ENCODE results near the gene EFCAB8.

EFCAB8 gene

DNA sequence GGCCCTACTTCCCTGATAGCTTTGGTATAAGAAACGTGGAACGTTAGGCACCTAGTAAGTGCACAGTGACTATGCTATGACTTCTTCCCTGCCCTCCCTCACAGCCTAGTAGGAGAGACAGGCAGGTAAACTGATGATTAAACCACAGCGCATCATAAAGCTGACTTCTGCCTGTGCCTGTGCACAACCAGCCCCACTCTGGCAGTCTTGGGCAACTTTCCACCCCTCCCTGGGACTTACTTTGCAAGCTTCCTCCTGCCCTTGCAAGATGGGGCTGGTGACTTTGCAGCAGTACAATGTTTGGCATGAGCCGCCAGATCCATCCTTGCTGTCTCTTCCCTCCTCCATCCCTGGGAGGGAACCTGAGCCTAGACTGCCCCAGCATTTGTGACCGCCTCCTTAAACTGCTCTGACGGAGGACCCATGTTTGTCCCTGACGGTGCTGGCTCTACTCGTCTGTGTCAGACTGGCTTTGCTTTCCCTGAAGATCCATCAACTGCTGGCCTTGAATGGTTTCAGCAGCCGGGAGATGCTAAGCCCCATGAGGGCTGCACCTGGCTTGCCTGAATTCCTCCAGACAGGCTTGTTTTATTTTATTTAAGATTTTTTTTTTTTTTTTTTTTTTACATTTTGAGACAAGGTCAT lies 36.1 kb downstream of the EFCAB8 start:
- Histone ChIP-seq H3K4me2 (ENCODE audit: low read length) (no peak overlapping the region), H3K9ac (no peak overlapping the region), H3K36me3 (ENCODE audit: control insufficient read depth, insufficient read depth, low read length) (no peaks in the 10 kb centered on the region), H2AFZ (no peak overlapping the region), H3K4me3 (ENCODE audit: low read depth, low read length) (no peak overlapping the region), H3K9me3 (ENCODE audit: control insufficient read depth, low read length) (no peaks in the 10 kb centered on the region), H3K4me1 (peaks cover 3% of the 10 kb centered on the region), H3K27me3 (ENCODE audit: control insufficient read depth, insufficient read depth, low read length) (no peaks in the 10 kb centered on the region), H3K79me2 (no peaks in the 10 kb centered on the region), H3K27ac (no peak overlapping the region)
- TF ChIP-seq, protein P1, sequence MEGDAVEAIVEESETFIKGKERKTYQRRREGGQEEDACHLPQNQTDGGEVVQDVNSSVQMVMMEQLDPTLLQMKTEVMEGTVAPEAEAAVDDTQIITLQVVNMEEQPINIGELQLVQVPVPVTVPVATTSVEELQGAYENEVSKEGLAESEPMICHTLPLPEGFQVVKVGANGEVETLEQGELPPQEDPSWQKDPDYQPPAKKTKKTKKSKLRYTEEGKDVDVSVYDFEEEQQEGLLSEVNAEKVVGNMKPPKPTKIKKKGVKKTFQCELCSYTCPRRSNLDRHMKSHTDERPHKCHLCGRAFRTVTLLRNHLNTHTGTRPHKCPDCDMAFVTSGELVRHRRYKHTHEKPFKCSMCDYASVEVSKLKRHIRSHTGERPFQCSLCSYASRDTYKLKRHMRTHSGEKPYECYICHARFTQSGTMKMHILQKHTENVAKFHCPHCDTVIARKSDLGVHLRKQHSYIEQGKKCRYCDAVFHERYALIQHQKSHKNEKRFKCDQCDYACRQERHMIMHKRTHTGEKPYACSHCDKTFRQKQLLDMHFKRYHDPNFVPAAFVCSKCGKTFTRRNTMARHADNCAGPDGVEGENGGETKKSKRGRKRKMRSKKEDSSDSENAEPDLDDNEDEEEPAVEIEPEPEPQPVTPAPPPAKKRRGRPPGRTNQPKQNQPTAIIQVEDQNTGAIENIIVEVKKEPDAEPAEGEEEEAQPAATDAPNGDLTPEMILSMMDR (IDR thresholded peaks at IDR 0.05), result no peak

DNA sequence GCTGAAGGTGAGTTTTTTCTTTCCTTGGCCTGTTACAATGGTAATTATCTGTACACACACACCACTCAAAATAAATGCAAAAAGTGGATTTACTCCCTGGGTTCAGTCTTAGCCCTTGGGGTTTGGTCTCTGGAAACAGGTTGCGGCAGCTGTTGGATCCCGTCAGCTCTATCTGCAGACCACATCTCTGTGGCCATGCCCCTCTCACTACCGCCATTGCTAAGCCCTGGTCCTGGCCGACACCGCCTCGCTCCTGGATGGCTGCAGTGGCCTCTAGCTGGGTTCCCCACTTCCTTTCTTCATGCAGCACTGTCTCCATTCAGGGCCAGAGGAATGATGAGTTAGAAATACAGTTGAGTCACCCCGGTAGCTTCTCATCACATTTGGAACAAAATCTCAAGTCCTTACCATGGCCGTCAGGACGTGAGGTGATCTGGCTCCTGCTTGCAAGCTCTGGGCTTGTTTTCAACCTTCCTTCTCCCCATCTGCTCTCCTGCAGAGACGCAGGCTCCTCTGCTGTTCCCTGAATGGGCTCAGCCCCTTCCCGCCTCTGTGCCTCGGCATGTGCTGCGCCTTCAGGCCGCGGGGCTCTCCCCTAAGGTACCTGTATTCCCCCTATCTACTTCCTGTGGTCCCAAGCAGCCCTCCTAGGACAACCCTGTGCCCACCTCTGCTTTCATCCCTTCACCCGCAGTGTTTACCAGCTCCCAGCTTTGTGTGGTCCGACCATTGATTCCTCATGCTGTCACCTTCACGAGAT lies 38.0 kb downstream of the EFCAB8 start:
- Histone ChIP-seq H3K9me3 (ENCODE audit: control insufficient read depth, low read length) (no peaks in the 10 kb centered on the region), H3K9ac (no peak overlapping the region), H3K4me1 (peaks cover 3% of the 10 kb centered on the region), H3K4me2 (ENCODE audit: low read length) (no peak overlapping the region), H3K36me3 (ENCODE audit: control insufficient read depth, insufficient read depth, low read length) (no peaks in the 10 kb centered on the region), H3K79me2 (no peaks in the 10 kb centered on the region), H3K27ac (no peak overlapping the region), H3K27me3 (ENCODE audit: control insufficient read depth, insufficient read depth, low read length) (no peaks in the 10 kb centered on the region), H2AFZ (no peak overlapping the region), H3K4me3 (ENCODE audit: low read depth, low read length) (no peak overlapping the region)
- TF ChIP-seq, protein P1 (IDR thresholded peaks at IDR 0.05), result no peak

DNA sequence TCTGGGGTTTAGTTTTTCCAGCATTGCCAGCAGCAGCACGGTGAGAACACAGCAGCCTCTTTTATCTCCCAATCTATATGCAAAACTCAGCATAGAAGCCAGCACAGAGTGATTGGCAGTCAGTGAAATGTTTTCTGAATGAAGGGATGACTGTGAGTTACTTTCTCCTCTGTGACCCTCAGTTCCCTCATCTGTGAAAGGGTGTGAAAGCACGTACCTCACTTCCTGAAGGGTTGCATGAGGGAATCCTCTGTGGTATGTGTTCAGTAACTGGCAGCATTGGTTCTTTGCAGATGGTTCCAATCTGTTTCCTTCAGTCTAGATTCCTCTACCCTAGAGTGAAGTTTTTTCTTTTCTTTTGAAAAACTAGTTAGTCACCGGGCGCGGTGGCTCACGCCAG lies 40.0 kb downstream of the EFCAB8 start:
- no peak overlapping the region for H3K27ac ChIP-seq

DNA sequence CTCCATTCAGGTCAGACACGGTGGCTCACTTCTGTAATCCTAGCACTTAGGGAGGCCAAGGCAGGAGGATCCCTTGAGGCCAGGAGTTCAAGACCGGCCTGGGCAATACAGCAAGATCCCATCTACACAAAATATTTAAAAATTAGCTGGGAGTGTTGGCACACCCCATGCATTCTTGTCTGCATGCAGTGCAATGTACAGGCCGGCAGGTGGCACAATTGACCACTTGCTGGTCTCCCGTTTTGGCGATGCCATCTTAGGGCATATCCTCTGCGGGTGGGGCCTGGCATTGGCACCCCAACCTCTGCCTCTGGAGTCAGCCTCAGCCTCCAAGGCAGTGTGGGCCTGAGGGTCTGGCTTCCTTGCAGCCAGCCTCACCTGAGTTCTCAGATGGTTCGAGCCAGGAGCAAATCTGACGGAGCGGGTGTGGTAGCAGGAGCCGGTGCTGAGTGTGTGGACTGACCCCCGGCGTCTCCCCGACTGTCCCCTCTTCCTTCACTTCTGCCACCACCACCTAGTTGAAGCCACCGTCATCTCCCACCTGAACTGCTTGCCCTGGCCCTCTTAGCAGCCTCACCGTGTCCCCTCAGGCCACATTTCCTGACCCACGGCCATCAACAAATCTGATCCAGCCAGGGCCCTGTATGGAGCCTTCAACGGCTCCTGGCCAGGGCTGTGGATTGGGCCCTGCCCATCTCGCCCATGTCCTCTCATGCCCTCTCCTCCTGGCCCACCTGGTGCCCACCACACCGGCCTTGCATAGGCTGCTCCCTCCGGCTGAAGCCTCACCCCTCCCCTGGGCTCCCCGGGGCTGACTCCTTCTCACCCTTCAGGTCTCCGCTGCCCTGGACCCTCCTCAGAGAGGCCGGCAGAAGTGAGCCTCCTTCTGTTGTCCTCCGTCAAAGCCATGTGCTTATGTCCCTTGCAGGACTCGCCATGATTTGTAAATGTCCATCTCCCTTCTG lies 44.0 kb downstream of the EFCAB8 start:
- H2AFZ ChIP-seq, result peak overlapping the region; percentile 3
- TF ChIP-seq, protein P1 (IDR thresholded peaks at IDR 0.05), result peak; percentile 91
- no peak overlapping the region for H3K9ac ChIP-seq
- no peak overlapping the region for H3K4me3 ChIP-seq (ENCODE audit: low read depth, low read length)
- no peak overlapping the region for H3K27ac ChIP-seq
- H3K4me1 ChIP-seq, result peaks cover 3% of the 10 kb centered on the region
- no peaks in the 10 kb centered on the region for H3K27me3 ChIP-seq (ENCODE audit: control insufficient read depth, insufficient read depth, low read length)
- no peaks in the 10 kb centered on the region for H3K36me3 ChIP-seq (ENCODE audit: control insufficient read depth, insufficient read depth, low read length)
- H3K4me2 ChIP-seq (ENCODE audit: low read length), result no peak overlapping the region
- no peaks in the 10 kb centered on the region for H3K79me2 ChIP-seq
- no peaks in the 10 kb centered on the region for H3K9me3 ChIP-seq (ENCODE audit: control insufficient read depth, low read length)

More for the DNA sequence above, 40.0 kb downstream of the EFCAB8 start:
- H3K27me3 ChIP-seq (ENCODE audit: control insufficient read depth, insufficient read depth, low read length), result no peaks in the 10 kb centered on the region
- H3K4me2 ChIP-seq (ENCODE audit: low read length), result no peak overlapping the region
- peaks cover 3% of the 10 kb centered on the region for H3K4me1 ChIP-seq
- H3K36me3 ChIP-seq (ENCODE audit: control insufficient read depth, insufficient read depth, low read length), result no peaks in the 10 kb centered on the region
- H3K79me2 ChIP-seq, result no peaks in the 10 kb centered on the region
- H3K9ac ChIP-seq, result no peak overlapping the region
- H2AFZ ChIP-seq, result peak overlapping the region; percentile 11
- H3K9me3 ChIP-seq (ENCODE audit: control insufficient read depth, low read length), result no peaks in the 10 kb centered on the region
- TF ChIP-seq, protein P1 (IDR thresholded peaks at IDR 0.05), result no peak
- no peak overlapping the region for H3K4me3 ChIP-seq (ENCODE audit: low read depth, low read length)

Measured in parathyroid adenoma (tissue), 2 donors.